ENCODE data around the gene SLC26A6.

GRCh38 chr3:48630407-48630806 lies 4.9 kb downstream of the SLC26A6 start:
- no peak for TF ChIP-seq CTCF (IDR thresholded peaks at IDR 0.05)
- no peak for TF ChIP-seq POLR2A (IDR thresholded peaks at IDR 0.05)

Data from esophagus squamous epithelium (tissue), 4 donors.